ENCODE data around the gene TMEM271.
"Not testable (repeated sequence)": the region's sequence is repeated elsewhere in the genome, so short reads cannot be mapped to it uniquely, and the experiment has no call there.

Gene TMEM271

DNA sequence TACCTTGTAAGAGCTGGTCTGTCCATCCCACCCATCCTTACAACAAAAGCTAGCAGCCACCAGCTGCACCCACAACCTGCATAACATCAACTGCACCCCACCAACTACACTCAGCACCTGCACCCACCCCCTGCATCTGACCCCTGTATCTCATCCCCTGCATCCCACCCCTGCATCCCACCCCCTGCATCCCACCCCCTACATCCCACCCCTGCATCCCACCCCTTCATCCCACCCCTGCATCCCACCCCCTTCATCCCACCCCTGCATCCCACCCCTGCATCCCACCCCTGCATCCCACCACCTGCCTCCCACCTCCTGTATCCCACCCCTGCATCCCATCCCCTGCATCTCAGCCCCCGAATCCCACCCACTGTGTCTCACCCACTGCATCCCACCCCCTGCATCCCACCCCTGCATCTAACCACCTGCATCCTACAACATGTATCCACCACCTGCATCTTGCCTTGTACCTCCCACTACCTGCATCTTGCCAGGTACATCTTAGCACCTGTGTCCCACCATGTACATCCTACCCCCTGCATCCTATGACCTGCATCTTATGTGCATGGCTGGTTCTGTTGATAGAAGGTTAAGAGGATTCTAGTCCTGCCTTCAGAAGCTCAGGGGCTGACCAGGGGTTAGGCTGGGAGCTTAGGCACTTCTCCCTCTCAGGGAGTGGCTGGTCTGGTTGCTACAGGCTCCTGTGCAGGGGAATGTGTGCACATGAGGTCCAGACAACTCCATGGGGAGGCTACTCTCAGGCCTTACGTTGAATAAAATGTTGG, 9.4 kb downstream of the TMEM271 start:
- DNase-seq: peak in 1 of 56 donors; percentile 51

DNA sequence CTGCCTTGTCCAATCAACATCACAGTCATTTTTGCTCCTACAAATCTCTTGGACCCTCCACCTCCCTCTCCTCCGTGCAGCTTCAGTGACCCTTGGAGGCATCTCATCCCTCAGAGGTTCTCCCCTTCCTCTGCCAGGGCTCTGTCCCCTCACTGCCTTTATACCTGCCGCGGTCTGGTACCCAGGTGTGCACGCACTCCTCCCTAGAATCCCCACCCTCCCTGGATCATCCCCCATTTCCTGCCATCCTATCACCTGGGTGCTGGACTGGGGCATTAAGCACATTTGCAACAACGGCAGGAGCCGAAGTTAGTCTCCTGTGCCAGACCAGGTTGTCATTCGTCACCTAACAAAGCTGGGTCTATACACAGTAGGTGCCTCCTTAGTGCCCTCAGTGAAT, 10.1 kb downstream of the TMEM271 start:
- no peak for DNase-seq

DNA sequence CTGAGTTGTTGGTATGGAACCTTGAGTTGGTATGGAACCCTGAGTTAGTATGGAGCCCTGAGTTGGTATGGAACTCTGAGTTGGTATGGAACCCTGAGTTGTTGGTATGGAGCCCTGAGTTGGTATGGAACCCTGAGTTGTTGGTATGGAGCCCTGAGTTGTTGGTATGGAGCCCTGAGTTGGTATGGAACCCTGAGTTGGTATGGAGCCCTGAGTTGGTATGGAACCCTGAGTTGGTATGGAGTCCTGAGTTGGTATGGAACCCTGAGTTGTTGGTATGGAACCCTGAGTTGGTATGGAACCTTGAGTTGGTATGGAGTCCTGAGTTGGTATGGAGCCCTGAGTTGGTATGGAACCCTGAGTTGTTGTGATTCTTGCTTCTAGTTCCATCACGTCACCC, 10.5 kb downstream of the TMEM271 start:
- DNase-seq: not testable (repeated sequence)

DNA sequence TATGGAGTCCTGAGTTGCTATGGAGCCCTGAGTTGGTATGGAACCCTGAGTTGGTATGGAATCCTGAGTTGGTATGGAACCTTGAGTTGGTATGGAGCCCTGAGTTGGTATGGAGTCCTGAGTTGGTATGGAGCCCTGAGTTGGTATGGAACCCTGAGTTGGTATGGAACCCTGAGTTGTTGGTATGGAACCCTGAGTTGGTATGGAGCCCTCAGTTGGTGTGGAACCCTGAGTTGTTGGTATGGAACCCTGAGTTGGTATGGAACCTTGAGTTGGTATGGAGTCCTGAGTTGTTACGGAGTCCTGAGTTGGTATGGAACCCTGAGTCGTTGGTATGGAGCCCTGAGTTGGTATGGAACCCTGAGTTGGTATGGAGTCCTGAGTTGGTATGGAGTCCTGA, 13.6 kb downstream of the TMEM271 start:
- DNase-seq: not testable (repeated sequence)

DNA sequence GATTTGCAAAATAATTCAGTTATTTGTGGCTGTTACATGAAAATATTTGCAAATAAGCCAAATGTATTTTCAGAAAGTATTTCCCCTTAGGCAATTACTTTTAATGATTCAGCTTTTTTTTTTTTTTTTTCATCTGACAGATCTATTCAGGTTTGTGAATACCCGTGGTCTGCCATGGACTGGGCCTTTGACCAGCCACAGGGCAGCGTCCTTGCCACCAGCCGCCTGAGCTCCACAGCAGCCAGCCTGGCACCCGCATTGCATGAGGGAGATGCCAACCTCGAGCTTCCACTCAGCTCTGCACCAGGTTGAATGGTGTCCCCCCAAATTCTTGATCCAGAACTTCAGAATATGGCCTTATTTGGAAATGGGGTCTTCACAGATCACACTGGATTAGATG, 14.7 kb downstream of the TMEM271 start:
- DNase-seq: no peak

DNA sequence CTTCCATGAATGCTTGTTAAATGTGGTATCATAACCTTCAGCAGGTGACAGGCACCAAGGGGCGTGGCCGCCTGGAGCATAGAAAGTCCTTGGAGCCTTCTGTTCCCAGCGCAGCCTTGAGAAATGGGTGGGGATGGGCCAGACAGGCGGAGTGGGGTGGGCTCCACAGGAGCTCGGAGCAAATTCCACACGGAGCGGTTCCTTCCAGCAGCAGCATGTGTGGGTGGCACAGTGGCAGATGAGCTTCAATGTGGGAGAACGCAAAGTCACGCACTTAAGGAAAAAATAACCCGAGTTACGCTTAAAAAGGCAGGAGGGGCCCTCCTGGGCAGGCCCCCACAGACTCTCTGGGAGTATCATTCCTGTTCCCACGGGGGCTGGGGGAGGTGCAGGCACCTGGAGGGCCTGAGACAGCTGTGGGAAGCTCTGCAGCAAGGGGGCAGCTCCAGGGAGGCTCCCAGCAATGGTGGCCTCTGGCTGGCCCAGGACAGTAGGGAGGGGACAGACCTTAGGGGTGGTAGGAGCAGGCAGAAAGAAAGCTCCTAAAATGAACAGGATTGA, 15.3 kb downstream of the TMEM271 start:
- DNase-seq: peak in 1 of 56 donors; percentile 41

DNA sequence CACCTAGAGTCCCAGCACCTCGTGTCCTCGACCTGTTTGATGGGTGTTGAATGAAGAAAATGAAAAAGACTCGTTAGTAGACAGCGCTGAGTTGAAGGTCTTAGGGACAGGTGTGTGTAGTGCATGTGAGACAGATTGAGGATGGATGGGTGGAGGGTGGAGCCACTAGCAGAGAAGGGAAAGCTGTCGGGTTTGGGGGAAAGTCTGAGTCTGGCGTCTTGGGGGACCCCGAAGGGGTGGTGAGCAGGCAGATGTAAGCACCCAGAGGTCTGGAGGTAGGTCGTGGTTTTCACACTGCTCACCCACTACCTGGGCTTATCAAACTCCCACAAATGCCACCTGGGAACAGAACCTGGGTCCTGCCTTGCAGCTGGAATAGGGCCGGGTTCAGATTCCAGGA, 16.0 kb downstream of the TMEM271 start:
- DNase-seq: no peak

DNA sequence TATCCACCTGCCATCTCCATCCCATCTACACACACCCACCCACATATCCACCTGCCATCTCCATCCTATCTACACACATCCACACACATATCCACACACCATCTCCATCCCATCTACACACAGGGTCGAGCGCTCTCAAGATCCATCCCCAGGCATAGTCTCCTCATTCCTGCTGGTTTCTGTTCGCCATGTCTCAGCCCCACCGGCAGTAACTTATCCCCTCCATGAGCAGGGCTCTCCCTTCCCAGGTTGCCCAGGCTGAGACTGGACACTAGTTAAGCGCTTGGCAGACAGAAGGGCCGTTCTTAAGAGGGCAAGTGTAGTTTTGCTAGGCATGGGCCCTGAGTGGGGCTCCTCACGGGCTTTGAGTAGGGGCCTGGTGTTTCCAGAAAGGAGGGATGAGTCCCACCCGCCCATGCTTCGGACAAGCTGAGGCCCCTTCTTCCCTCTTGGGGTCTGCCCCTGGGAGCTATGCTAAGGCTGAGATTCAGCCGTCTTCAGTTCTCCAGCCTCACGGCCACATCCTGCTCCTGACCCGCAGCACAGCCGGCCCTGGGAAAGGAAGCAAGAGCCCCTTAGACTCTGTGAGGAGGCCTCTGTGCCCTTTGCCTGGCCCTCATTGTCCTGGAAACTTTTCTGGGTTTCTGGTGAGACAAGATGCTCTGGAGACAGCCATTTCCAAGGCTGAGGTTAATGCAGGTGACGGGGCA, 20.4 kb downstream of the TMEM271 start:
- DNase-seq: no peak

DNA sequence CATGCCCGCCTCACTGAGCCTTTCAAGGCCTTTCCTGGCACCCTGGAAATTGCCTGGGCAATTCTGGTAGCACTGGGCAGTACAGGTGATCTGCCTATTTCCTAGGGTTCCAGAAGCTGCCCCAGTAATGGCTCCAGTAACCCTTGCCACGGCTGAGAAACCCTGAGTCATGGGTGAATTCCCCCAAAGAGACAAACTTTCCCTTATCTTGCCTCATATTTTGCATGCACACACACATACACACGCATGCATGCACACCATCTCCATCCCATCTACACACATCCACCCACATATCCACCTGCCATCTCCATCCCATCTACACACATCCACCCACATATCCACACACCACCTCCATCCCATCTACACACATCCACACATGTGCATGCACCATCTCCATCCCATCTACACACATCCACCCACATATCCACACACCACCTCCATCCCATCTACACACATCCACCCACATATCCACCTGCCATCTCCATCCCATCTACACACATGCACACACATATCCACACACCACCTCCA, 21.2 kb downstream of the TMEM271 start:
- DNase-seq: not testable (repeated sequence)

DNA sequence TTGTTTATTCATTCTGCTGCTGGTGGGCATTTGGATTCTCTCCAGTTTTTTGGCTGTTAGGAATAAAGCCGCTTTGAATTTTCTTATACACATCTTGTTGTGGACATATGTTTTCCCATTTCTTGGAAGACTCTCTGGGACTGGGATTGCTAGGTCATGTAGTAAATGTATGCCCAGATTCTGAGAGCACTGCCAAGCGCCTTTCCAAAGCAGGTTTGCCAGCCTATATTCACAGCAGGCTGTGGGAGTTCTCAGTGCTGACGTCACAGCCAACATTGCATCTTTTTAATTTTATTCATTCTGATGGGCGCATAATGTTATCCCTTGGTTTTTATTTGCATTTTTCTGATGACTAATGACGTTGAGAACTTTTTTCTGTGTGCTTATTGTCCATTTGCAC, 24.1 kb downstream of the TMEM271 start:
- DNase-seq: no peak

DNA sequence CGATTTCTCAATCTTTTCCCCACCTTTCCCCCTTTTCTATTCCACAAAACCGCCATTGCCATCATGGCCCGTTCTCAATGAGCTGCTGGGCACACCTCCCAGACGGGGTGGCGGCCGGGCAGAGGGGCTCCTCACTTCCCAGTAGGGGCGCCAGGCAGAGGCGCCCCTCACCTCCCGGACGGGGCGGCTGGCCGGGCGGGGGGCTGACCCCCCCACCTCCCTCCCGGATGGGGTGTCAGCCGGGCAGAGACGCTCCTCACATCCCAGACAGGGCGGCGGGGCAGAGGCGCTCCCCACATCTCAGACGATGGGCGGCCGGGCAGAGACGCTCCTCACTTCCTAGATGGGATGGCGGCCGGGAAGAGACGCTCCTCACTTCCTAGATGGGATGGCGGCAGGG, 25.8 kb downstream of the TMEM271 start:
- DNase-seq: not testable (repeated sequence)

DNA sequence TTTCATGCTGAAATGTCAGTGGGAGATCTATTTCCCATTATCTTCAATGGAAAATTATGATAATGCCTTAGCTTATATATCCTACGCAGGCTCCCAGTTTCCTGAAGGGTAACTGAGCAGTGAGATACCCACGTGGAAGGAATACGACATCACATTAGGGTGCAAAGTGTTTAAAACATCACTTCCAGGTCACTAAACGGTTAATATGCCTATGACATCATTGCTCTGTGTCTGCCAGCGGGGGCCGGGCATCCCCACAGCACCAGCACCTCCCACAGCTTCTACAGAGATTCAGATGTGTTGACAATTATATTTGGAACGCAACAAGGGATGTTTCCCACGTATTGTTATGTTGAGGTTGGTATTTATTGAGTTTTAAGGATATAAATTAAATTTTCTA, 27.1 kb downstream of the TMEM271 start:
- DNase-seq: peak in 1 of 56 donors; percentile 20

DNA sequence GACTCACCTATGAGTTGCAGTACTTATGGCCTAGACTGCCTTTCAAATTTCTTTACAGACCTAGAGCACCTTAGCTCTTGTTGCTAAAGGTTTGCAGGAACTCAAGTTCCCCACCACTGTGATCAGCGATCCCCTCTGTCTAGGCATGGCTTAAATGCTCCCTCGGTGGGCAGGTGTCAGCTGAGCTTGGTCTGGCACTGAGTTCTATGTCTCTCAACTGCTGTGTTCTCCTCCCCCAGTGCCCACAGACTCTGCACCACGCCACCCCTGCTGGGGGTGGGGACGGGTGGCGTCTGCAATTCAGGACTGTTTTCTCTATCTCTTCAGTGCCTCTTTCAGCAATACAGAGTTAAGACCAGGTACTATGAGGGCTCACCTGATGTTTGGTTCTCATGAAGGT, 30.5 kb downstream of the TMEM271 start:
- no peak for DNase-seq

DNA sequence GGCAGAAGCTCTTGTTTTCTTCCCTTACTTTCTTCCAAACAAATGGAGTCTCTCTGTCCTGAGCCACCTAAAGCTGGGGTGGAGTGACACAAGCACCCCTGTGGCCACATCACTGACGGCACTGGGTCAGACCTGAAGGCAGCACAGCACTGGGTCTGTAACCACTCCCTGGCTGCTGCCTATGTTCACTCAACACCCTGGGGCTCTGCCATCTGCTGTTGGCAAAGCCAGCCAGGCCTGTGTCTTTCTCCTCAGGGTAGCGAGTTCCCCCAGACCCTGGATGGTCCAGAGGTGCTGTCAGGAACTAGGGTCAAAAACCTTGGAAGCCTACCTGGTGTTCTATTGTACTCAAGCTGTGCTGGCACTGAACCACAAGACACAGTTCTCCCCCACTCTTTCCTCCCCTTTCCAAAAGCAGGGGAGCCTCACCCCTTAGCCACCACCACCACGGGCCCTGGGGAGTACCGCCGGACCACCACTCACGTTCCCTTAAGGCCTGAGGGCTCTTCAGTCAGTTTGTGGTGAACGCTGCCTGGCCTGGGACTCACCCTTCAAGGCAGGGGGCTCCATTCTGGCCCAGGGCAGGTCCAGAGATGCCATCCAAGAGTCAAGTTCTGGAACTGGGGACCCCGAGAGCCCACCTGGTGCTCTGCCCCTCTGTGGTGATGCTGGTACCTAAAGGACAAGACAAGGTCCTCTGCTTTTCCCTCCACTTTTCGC, 31.5 kb downstream of the TMEM271 start:
- no peak for DNase-seq

DNA sequence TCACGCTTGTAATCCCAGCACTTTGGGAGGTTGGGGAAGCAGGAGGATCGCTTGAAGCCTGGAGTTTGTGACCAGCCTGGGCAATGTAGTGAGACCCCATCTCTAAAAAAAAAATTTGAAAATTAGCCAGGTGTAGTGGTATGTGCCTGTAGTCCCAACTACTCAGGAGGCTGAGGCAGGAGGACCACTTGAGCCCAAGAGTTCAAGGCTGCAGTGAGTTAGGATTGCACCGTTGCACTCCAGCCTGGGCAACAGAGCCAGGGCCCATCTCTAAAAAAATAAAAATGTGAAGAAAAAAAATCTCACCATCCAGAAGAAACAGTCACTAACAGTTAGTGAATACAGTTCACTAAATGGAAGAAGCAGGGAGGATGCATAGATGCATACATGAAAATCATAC, 34.8 kb downstream of the TMEM271 start:
- DNase-seq: no peak

DNA sequence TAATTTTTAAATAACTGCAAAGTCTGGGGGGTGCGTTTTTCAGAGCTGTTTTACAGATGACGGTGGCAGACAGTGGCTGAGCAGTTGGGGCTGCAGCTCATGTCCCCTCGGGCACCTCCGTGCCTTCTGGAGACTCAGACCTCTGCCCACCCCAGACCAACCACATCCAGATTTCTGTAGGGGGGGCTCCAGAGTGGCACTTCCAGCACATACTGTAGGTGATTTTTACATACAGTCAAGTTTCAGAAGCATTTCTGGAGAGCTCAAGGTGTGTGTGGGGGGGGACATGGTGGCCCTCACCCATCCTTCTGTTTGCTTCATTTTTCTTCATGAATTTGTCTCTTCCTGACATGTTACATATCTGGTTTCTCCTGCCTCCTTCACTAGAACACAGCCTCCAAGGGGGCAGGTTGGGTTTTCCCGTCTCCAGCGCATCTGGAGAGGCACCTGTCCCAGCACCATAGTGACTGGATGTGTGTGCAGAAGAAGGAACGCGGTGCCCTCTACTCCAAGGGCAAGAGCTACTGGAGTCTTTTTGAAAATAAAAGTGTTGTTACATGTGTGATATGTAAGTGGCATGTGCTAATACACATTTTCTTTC, 37.5 kb downstream of the TMEM271 start:
- no peak for DNase-seq

DNA sequence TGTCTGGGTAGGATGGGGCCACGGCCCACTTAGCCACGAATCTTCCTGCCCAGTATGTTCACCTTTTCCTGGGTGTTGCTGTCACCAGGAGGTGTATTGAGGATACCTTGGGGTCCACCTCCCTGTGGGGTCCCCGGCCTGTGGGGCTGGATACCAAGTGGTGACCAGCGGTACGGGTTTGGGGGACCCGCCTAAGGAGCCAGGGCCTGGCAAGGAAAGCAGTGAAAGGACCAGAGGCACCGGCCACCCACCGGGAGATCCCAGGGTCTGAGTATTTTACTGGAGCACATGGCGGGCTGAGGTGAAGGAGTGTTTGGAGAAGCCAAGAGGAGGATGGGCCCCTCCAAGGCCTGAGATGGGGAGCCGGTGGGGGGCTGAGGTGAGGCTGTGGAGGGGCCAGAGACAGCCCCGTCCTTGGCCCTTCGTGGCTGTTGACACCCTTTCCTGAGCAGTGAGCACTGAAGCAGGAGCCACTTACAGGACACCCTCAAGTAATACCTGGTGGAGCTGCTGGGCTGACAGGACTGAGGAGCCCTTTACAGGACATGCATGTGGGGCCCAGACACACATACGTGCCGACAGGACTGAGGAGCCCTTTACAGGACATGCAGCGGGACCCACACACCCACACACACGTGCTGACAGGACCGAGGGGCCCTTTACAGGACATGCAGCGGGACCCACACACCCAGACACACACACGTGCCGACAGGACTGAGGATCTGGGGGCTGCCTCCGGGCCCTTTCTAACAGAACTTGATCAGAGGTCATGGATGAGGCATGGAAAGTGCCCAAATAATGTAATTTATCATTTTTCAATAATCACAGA, 38.4 kb downstream of the TMEM271 start:
- DNase-seq: no peak

DNA sequence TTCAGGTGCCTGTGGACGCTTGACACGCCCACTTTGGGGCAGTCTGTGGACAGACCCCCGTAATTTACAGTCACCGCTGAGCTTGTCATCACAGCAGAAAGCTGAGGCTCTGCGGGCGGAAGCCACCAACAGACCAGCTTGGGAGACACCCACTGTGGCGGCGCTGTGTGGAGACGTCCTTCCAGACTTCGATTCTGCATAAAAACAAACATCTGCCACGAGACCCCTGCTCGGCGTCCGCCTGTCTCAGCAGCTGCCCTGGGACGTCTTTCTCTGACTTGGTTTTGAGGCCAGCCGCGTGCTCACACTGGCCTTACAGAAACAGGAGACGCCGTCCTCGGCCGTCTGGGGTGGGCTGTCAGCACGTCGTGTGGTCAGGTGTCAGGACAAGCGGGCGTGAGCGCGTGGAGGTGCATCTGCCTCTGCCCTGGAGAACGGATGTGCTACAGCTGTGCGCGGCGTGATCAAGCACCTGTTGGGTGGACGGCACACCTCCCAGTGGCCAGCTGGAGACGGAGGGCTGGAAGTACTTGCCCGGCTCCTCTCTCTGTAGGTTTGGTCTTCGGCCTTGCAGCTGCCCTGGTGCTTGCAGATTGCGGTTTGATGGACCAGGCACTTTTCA, 39.6 kb downstream of the TMEM271 start:
- no peak for DNase-seq

DNA sequence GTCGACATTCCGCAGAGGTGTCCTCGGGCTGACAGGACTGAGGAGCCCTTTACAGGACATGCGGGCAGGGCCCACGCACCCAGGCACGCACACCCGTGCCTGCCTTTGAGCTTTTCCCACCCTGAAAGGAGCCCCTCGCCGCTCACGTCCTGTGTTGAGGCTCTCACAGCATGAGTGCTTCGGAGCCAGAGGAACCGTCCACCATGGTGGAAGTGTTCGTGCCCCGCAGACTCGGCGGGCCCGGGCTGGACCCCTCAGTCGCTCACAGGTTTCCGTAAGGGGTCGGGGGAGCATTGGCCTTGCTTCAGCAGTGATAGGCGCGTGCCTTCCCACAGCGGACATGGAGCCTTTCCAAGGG, 40.2 kb downstream of the TMEM271 start:
- no peak for DNase-seq
